Measurements from ENCODE around the gene RPL18.

The RPL18 gene

DNA sequence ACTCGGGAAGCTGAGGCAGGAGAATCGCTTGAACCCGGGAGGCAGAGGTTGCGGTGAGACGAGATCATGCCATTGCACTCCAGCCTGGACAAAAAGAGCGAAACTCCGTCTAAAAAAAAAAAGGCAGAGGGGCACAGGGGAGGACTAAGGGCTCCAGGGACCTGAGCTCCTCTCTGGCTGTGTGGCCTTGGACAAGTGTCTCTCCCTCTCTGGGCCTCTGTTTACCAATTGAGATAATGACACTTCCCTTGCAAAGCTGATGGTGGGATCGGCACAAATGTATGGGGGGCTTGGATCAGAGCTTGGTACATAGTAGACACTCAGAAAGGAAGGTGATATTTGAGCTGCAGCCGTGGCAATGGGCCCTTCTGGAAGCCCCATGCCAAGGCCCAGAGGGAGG is 23.8 kb downstream of the RPL18 start:
- TF ChIP-seq, protein P1, sequence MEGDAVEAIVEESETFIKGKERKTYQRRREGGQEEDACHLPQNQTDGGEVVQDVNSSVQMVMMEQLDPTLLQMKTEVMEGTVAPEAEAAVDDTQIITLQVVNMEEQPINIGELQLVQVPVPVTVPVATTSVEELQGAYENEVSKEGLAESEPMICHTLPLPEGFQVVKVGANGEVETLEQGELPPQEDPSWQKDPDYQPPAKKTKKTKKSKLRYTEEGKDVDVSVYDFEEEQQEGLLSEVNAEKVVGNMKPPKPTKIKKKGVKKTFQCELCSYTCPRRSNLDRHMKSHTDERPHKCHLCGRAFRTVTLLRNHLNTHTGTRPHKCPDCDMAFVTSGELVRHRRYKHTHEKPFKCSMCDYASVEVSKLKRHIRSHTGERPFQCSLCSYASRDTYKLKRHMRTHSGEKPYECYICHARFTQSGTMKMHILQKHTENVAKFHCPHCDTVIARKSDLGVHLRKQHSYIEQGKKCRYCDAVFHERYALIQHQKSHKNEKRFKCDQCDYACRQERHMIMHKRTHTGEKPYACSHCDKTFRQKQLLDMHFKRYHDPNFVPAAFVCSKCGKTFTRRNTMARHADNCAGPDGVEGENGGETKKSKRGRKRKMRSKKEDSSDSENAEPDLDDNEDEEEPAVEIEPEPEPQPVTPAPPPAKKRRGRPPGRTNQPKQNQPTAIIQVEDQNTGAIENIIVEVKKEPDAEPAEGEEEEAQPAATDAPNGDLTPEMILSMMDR (IDR thresholded peaks at IDR 0.05) = no peak

DNA sequence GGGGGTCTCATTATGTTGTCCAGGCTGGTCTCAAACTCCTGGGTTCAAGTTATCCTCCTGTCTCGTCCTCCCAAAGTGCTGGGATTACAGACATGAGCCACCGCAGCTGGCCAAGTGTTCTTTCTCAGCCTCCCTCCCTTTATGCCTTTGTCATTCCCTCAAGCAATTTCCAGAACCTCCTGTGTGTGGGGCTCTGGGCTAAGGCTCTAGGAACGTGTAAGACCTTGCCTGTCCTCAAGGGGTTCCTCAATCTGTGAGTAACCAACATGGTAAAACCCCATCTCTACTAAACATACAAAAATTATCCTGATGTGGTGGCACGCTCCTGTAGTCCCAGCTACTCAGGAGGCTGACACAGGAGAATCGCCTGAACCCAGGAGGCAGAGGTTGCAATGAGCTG is 28.0 kb downstream of the RPL18 start:
- TF ChIP-seq, protein P1 (IDR thresholded peaks at IDR 0.05) = no peak

DNA sequence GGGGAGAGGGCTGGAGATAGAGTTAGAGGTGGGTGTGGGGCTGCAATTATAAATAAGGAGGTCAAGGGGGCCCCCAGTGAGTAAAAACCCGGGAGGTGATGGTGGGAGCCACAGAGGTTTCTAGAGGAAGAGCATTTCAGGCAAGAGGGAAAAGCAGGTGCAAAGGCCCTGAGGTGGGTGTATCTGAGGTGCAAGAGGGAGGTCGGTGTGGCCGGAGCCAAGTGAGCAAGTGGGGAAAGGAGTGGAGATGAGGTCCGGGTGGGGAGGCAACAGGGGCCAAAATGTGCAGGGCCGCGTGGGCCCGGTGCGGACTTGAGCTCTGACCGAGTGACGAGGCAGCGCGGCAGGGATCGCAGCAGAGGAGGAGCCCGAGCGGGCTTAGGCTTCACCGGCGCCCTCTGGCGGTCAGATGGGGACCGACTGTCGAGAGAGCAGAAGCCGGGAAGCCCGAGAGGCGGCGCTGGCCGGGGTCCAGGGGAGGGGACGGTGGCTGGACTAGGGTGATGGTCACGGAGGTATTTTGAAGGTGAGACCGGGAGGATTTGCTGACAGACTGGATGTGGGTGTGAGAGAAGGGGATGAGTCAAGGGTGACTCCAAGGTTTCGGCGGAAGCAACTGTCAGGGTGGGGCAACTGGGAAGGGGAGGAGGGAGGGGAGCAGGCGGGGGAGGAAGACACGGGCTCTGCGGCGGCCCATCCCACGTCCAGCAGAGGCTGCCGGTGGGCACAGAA is 30.1 kb downstream of the RPL18 start:
- TF ChIP-seq, protein P1 (IDR thresholded peaks at IDR 0.05) = peak; percentile 51

DNA sequence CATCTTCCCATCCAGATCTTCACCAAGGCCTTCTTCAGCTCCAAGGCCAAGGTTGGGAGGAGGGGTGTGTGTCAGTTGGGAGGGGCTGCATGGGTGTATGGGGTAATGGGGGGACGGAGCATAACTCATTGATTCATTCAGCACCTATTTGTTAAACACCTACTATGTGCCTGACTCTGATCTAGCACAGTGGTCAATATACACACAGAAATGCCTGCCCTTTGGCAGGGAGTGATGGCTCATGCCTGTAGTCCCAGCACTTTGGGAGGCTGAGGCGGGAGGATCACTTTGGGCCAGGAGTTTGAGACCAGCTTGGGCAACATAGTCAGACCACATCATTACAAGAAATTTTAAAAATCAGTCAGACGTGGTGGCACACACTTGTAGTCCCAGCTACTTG is 31.6 kb downstream of the RPL18 start:
- TF ChIP-seq, protein P1 (IDR thresholded peaks at IDR 0.05) = no peak

DNA sequence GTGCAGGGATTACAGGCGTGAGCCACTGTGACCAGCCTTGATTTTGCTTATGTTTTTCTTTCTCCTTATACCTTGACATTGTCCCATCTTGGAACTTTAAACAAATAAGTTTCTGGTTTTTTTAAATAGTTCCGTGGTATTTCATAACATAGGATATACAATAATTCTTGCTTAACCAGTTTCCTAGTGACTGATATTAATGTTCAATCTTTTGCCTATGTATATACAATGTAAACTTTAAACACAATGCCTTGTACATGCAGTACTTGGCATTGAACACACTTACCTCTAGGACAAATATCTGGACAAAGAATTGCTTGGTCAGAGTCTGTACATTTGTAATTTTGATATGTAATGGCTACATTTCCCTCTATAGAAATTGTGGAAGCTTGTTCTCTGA is 36.8 kb downstream of the RPL18 start:
- TF ChIP-seq, protein P1 (IDR thresholded peaks at IDR 0.05) = no peak

DNA sequence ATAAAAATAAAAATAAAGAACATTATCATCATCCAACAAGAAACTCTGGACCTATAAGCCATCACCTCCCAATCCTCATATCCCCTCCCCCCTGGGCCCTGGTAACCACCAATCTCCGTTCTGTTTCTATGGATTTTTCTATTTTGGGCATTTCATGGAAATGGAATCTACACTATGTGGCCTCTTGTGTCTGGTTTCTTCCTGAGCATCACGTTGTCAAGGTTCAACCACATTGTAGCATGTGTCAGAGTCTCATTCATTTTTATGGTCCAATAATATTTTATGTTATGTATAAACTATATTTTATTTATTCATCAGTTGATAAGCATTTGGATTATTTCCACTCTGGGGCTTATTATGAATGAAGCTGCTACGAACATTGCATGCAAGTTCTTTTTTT is 40.1 kb downstream of the RPL18 start:
- TF ChIP-seq, protein P1 (IDR thresholded peaks at IDR 0.05) = no peak

DNA sequence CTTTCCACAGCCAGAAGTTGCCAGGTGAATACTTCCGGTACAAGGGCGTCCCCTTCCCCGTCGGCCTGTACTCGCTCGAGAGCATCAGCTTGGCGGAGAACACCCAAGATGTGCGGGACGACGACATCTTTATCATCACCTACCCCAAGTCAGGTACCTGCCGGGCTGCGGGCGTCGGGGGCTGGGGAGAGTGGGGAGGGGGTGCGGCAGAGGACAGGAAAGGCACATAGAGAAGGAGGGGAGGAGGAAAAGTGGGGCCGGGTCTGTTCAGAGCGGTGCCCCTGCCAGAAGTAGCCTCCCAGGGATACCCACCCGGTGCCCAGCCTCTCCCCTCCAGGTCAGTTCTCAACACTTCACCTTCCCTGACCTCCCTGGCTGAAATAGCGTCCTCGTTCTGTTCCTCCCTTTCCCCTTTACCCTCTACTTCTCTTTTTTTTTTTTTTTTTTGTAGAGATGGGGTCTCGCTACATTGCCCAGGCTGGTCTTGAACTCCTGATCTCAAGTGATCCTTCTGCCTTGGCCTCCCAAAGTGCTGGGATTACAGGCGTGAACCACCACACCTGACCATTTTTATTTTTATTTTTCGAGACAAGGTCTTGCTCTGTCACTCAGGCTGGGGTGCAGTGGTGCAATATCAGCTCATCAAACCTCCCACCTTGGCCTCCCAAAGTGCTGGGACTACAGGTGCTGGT is 42.9 kb downstream of the RPL18 start:
- TF ChIP-seq, protein P1 (IDR thresholded peaks at IDR 0.05) = no peak
